Panc1 (cell line): Measurements from ENCODE around the gene SORD. TPM values are rescaled to one million over a fixed set of nuclear protein-coding genes. Genes with fewer than 3 reads are reported as not detected.

Experiments used
- ATAC-seq: fragments of 200-7000 bp; cut with Tn5 transposase; 2 replicates; pipeline ENCODE4 v1.9.1; 2020; ENCODE audit warnings: mild to moderate bottlenecking, moderate library complexity
- BruUV-seq: library from RNA; stranded (reverse); fragments of 400-500 nt; replicated peaks from 2 replicates; lab custom pipeline; 2021; lab: Mats Ljungman, UMichigan
- CTCF ChIA-PET: fragments of 300-600 bp; sonication (Branson Sonifier 250); formaldehyde crosslinking; loops from one replicate; lab custom pipeline; 2022; ENCODE audit warnings: antibody characterized with exemption; lab: Charles Lee
- POLR2A ChIA-PET: fragments of 300-600 bp; sonication (Branson Sonifier 250); formaldehyde crosslinking; loops from one replicate; lab custom pipeline; 2022; ENCODE audit warnings: antibody characterized with exemption; lab: Charles Lee
- DNase-seq: peaks from one replicate; pipeline ENCODE4 v3.0.0-alpha.2; 2010; ENCODE audit warnings: low read depth, low spot score
- H3K27ac ChIP-seq: 2 replicates; pipeline ENCODE4 v1.5.1; 2011; ENCODE audit warnings: mild to moderate bottlenecking, low read length, inconsistent platforms
- H3K27me3 ChIP-seq: fragments of 200-500 bp; sonication (Bioruptor generic); 2 replicates; pipeline ENCODE4 v1.6.0; 2014; ENCODE audit warnings: low read length, inconsistent platforms; ENCODE audit not compliant: control insufficient read depth, insufficient read depth
- H3K36me3 ChIP-seq: fragments of 200-500 bp; sonication (Bioruptor generic); 2 replicates; pipeline ENCODE4 v1.5.1; 2014; ENCODE audit warnings: inconsistent platforms, mild to moderate bottlenecking, low read length, moderate library complexity; ENCODE audit not compliant: control insufficient read depth, insufficient read depth
- H3K4me1 ChIP-seq: 2 replicates; pipeline ENCODE4 v1.5.1; 2011; ENCODE audit warnings: inconsistent platforms, mild to moderate bottlenecking, low read length, moderate library complexity; ENCODE audit not compliant: control insufficient read depth, insufficient read depth
- H3K4me3 ChIP-seq, 2 experiments: 2 replicates each; pipeline ENCODE4 v1.5.1; 2011 to 2012; ENCODE audit warnings: low read depth in 2 of 2, low read length in 2 of 2, mild to moderate bottlenecking in 2 of 2, inconsistent platforms in 1 of 2, moderate library complexity in 1 of 2
- H3K9me3 ChIP-seq: fragments of 200-500 bp; sonication (Bioruptor generic); 2 replicates; pipeline ENCODE4 v1.5.1; 2014; ENCODE audit warnings: low read depth, mild to moderate bottlenecking, inconsistent platforms, low read length, moderate library complexity; ENCODE audit not compliant: control insufficient read depth, insufficient read depth
- POLR2AphosphoS5 ChIP-seq: IDR thresholded peaks from 2 replicates; pipeline ENCODE4 v1.6.1; 2012; ENCODE audit warnings: mild to moderate bottlenecking, low read depth, low read length, moderate library complexity
- SIN3A ChIP-seq: IDR thresholded peaks from 2 replicates; pipeline ENCODE4 v1.6.1; 2012; ENCODE audit warnings: low read depth, mild to moderate bottlenecking, low read length, moderate library complexity, borderline replicate concordance; ENCODE audit not compliant: insufficient read depth
- TCF7L2 ChIP-seq: IDR thresholded peaks from 2 replicates; pipeline ENCODE4 v1.6.1; 2011; ENCODE audit warnings: mild to moderate bottlenecking, low read depth, low read length, inconsistent platforms
- in situ Hi-C: cut with HindIII; loops from 2 replicates; pipeline ENCODE4 v1.10.0; 2016; ENCODE audit warnings: low sequenced_read_pairs, low pct_unique_long_range_greater_than_20kb
- intact Hi-C: fragments of 100-400 bp; cut with micrococcal nuclease; formaldehyde crosslinking; loops from one replicate; pipeline ENCODE4 v1.10.0; 2022; ENCODE audit not compliant: unreplicated experiment
- total RNA-seq: library from RNA; stranded (reverse); gene quantifications from one replicate; pipeline ENCODE4 v1.2.1, GENCODE V29; 2021; ENCODE audit not compliant: unreplicated experiment
- TF ChIP-seq, protein P1 (sequence below): fragments of 450-650 bp; IDR thresholded peaks from 2 replicates; pipeline ENCODE4 v1.5.1; 2017; ENCODE audit warnings: mild to moderate bottlenecking
- TF ChIP-seq, protein P2 (sequence below), 2 experiments: IDR thresholded peaks; 2 replicates each; pipeline ENCODE4 v1.6.1; 2011 to 2012; ENCODE audit warnings: low read depth in 2 of 2, control low read depth in 1 of 2, low read length in 1 of 2, mild to moderate bottlenecking in 1 of 2, moderate library complexity in 1 of 2; ENCODE audit not compliant: insufficient read depth in 1 of 2

Gene SORD
- total RNA-seq, 1 experiment from 2014 or later, result 34.0 TPM

DNA sequence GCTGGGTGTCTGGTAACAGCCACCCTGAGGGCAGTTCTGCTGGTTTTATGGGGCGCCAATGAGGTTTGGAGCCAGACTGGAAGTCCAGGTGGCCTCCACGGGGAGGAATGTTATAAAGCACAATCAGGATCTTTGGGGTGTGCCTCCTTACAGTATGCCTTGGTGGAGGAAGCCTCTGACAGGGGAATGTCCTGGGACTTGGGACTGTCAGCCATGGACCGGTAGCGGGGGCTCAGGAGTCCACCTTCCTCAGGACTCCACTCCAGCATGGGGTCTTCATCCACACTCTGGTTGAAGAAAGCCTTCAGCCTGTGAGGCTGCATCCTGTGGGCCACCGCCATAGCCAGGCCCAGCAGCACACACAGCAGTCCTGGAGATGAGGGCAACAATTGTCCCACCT is 96.0 kb downstream of the SORD start:
- TF ChIP-seq TCF7L2 (no peak), POLR2AphosphoS5 (no peak), SIN3A (no peak)
- TF ChIP-seq, protein P1, sequence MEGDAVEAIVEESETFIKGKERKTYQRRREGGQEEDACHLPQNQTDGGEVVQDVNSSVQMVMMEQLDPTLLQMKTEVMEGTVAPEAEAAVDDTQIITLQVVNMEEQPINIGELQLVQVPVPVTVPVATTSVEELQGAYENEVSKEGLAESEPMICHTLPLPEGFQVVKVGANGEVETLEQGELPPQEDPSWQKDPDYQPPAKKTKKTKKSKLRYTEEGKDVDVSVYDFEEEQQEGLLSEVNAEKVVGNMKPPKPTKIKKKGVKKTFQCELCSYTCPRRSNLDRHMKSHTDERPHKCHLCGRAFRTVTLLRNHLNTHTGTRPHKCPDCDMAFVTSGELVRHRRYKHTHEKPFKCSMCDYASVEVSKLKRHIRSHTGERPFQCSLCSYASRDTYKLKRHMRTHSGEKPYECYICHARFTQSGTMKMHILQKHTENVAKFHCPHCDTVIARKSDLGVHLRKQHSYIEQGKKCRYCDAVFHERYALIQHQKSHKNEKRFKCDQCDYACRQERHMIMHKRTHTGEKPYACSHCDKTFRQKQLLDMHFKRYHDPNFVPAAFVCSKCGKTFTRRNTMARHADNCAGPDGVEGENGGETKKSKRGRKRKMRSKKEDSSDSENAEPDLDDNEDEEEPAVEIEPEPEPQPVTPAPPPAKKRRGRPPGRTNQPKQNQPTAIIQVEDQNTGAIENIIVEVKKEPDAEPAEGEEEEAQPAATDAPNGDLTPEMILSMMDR, result no peak
- TF ChIP-seq, protein P2, sequence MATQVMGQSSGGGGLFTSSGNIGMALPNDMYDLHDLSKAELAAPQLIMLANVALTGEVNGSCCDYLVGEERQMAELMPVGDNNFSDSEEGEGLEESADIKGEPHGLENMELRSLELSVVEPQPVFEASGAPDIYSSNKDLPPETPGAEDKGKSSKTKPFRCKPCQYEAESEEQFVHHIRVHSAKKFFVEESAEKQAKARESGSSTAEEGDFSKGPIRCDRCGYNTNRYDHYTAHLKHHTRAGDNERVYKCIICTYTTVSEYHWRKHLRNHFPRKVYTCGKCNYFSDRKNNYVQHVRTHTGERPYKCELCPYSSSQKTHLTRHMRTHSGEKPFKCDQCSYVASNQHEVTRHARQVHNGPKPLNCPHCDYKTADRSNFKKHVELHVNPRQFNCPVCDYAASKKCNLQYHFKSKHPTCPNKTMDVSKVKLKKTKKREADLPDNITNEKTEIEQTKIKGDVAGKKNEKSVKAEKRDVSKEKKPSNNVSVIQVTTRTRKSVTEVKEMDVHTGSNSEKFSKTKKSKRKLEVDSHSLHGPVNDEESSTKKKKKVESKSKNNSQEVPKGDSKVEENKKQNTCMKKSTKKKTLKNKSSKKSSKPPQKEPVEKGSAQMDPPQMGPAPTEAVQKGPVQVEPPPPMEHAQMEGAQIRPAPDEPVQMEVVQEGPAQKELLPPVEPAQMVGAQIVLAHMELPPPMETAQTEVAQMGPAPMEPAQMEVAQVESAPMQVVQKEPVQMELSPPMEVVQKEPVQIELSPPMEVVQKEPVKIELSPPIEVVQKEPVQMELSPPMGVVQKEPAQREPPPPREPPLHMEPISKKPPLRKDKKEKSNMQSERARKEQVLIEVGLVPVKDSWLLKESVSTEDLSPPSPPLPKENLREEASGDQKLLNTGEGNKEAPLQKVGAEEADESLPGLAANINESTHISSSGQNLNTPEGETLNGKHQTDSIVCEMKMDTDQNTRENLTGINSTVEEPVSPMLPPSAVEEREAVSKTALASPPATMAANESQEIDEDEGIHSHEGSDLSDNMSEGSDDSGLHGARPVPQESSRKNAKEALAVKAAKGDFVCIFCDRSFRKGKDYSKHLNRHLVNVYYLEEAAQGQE (IDR thresholded peaks at IDR 0.05; ENCODE audit: insufficient read depth in 1 of 2, low read depth in 2 of 2, low read length in 1 of 2), result no peak
- Histone ChIP-seq H3K4me1 (no peaks in the 10 kb centered on the region; the same call in 1 of the 2 replicates), H3K27me3 (peaks cover 7% of the 10 kb centered on the region; the same call in 1 of the 2 replicates), H3K27ac (no peak overlapping the region), H3K4me3 (no peak overlapping the region), H3K36me3 (no peaks in the 10 kb centered on the region), H3K9me3 (no peaks in the 10 kb centered on the region)
- intact Hi-C loops, result no loop called here
- DNase-seq (no peak), ATAC-seq (no peak)
- CTCF ChIA-PET, result interaction anchor here (0.7 to 1.6 kb wide), 6 partner anchors 8 to 46 kb away, joined by 3 to 9 read pairs (median 5); no protein-coding TSS in a partner anchor
- no TSS peak for BruUV-seq
- POLR2A ChIA-PET, result no interaction called here
- in situ Hi-C loops, result no loop called here

DNA sequence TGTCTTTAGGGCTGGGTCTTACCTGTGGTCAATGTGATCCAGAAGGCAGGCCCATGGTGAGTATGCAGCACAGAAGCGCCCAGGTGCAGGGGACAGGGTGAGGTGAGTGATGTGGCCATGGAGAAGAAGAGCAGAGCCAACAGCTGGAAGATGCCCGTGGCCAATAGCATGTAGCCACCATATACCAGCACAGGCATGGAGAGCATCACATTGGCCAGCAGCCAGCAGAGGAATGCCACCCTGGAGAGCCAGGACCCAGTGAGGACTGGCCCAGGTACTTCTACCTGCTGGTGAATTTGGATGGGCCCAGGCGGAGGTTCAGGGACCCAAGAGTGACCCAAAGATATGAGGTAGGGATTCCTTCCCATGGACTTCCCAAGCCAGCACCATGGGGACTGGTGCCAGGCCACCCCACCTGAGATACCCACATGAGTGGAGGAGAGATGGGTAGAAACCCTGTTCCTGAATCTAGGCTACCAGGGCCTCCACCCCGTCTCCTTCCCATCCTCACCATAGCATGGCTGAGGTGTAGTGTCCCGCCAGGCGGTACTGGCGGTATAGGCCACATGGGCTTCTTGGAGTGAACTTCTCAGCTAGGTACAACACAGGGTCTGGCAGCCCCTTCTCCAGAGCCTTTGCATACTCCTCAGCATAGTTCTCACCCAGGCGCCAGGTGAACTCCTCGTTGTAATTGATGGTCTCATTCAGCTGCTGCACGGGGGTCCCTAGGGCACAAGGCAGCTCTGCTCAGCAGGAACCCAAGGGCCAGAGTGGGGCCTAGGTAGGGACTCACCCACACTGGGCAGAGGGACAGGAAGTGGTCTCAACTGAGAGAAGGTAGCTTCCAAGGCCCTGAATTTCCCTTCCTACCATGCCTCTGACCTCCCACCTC is 97.3 kb downstream of the SORD start:
- TF ChIP-seq, protein P2 (IDR thresholded peaks at IDR 0.05; ENCODE audit: insufficient read depth in 1 of 2, low read depth in 2 of 2, low read length in 1 of 2), result no peak
- TF ChIP-seq SIN3A, result no peak
- TF ChIP-seq, protein P1, result no peak
- no peak for TF ChIP-seq POLR2AphosphoS5
- TF ChIP-seq TCF7L2, result no peak
- Histone ChIP-seq H3K27me3 (peaks cover 4% of the 10 kb centered on the region), H3K4me1 (no peaks in the 10 kb centered on the region), H3K4me3 (no peak overlapping the region), H3K27ac (no peak overlapping the region), H3K9me3 (no peaks in the 10 kb centered on the region), H3K36me3 (no peaks in the 10 kb centered on the region)
- no TSS peak for BruUV-seq
- intact Hi-C loops, result no loop called here
- in situ Hi-C loops, result no loop called here
- no peak for DNase-seq
- no peak for ATAC-seq
- ChIA-PET CTCF (interaction anchor here (0.6 kb wide), 1 partner anchor 16 kb away, joined by 5 read pairs; no protein-coding TSS in a partner anchor), POLR2A (no interaction called here)
